Sigmoid colon (tissue), 7 donors: Measurements from ENCODE around the gene MACROD2. TPM values are rescaled to one million over a fixed set of nuclear protein-coding genes. Genes with fewer than 3 reads are reported as not detected.

ENCODE experiments used
- DNase-seq: peaks from one replicate; pipeline ENCODE4 v3.0.0-alpha.2; 2019
- H3K27ac ChIP-seq, 4 donors: fragments of 200-600 bp; sonication (generic); one replicate each; pipeline ENCODE4 v1.5.1; 2016 to 2019; ENCODE audit warnings: mild to moderate bottlenecking in 1 of 4
- H3K27me3 ChIP-seq, 3 donors: fragments of 200-600 bp; sonication (generic); one replicate each; pipeline ENCODE4 v1.5.1; 2019; ENCODE audit warnings: mild to moderate bottlenecking in 1 of 3
- H3K36me3 ChIP-seq, 4 donors: fragments of 200-600 bp; sonication (generic); one replicate each; pipeline ENCODE4 v1.5.1; 2016 to 2019
- H3K4me1 ChIP-seq, 4 donors: fragments of 200-600 bp; sonication (generic); one replicate each; pipeline ENCODE4 v1.5.1; 2017 to 2019
- H3K4me3 ChIP-seq, 4 donors: fragments of 200-600 bp; sonication (generic); one replicate each; pipeline ENCODE4 v1.5.1; 2017 to 2019; ENCODE audit warnings: mild to moderate bottlenecking in 2 of 4, moderate library complexity in 1 of 4
- H3K9me3 ChIP-seq, 4 donors: fragments of 200-600 bp in 3 of 4; sonication (generic) in 3 of 4; one replicate each; pipeline versions ENCODE4 v1.5.1 to v1.6.1; 2013 to 2019
- EP300 ChIP-seq, 4 donors: sonication (generic); formaldehyde crosslinking; IDR thresholded peaks; one replicate each; pipeline ENCODE4 v1.6.1; 2017; ENCODE audit warnings: antibody characterized with exemption in 4 of 4
- POLR2A ChIP-seq, 2 donors: fragments of 450-650 bp; IDR thresholded peaks; one replicate each; pipeline ENCODE4 v1.6.1; 2016; ENCODE audit warnings: antibody characterized with exemption in 2 of 2, mild to moderate bottlenecking in 2 of 2, moderate library complexity in 2 of 2
- POLR2AphosphoS5 ChIP-seq, 4 donors: sonication (generic); formaldehyde crosslinking; IDR thresholded peaks; one replicate each; pipeline ENCODE4 v1.6.1; 2017; ENCODE audit warnings: antibody characterized with exemption in 4 of 4
- whole genome bisulfite sequencing, 2 donors: extraction: QIAGEN DNeasy Blood & Tissue Kit; methylation state at CpG; one replicate each; pipeline ENCODE4 v1.1.7; 2013; 5-methylcytosine and 5-hydroxymethylcytosine counted together
- intact Hi-C: fragments of 100-400 bp; cut with DNase I; formaldehyde crosslinking; loops from one replicate; pipeline ENCODE4 v1.15.1; 2023
- polyA plus RNA-seq, 3 donors: library from polyadenylated mRNA; stranded (reverse); fragments of 200-250 nt; gene quantifications; one replicate each; pipeline ENCODE4 v1.2.3, GENCODE V29; 2013
- total RNA-seq, 4 donors: library from RNA; depleted of rRNA; stranded (reverse); fragments of >200 nt; gene quantifications; one replicate each; pipeline ENCODE4 v1.1.0, GENCODE V29; 2016
- TF ChIP-seq, protein P1 (sequence below), 4 experiments: fragments of 450-650 bp in 3 of 4; fragments of 200-600 bp in 1 of 4; IDR thresholded peaks; one replicate each; pipeline ENCODE4 v1.5.1; 2016 to 2019; ENCODE audit warnings: antibody characterized with exemption in 4 of 4, mild to moderate bottlenecking in 3 of 4, moderate library complexity in 2 of 4
- donor health status: healthy with polysubstance abuse.
- donor health status: Bipolar disorder and iron deficiency.
- donor health status: healthy.

The MACROD2 gene
- total and polyA plus RNA-seq, 7 donors = 1.2 to 22.4 (median 5.8) TPM

GRCh38 chr20:14335052-14335451, 339.7 kb downstream of the MACROD2 start:
- Histone ChIP-seq H3K36me3 (no peaks in the 10 kb centered on the region), H3K9me3 (no peaks in the 10 kb centered on the region), H3K27me3 (no peaks in the 10 kb centered on the region), H3K4me3 (peak overlapping the region; percentile 16 to 58 (median 52)), H3K4me1 (peaks cover 0 to 22% (median 10%) of the 10 kb centered on the region in 4 donors), H3K27ac (peak overlapping the region in 3 of 4 donors; percentile 47 to 84 (median 82))
- intact Hi-C loops = loop anchor here (5.0 to 10.0 kb wide), 2 partner anchors 1320 to 1597 kb away; no protein-coding TSS in a partner anchor
- TF ChIP-seq EP300 (IDR thresholded peaks at IDR 0.05) (no peak), POLR2AphosphoS5 (IDR thresholded peaks at IDR 0.05) (no peak), POLR2A (IDR thresholded peaks at IDR 0.05) (no peak)
- TF ChIP-seq, protein P1, sequence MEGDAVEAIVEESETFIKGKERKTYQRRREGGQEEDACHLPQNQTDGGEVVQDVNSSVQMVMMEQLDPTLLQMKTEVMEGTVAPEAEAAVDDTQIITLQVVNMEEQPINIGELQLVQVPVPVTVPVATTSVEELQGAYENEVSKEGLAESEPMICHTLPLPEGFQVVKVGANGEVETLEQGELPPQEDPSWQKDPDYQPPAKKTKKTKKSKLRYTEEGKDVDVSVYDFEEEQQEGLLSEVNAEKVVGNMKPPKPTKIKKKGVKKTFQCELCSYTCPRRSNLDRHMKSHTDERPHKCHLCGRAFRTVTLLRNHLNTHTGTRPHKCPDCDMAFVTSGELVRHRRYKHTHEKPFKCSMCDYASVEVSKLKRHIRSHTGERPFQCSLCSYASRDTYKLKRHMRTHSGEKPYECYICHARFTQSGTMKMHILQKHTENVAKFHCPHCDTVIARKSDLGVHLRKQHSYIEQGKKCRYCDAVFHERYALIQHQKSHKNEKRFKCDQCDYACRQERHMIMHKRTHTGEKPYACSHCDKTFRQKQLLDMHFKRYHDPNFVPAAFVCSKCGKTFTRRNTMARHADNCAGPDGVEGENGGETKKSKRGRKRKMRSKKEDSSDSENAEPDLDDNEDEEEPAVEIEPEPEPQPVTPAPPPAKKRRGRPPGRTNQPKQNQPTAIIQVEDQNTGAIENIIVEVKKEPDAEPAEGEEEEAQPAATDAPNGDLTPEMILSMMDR (IDR thresholded peaks at IDR 0.05) = no peak
- DNase-seq = no peak

- Histone ChIP-seq H3K9me3 (no peaks in the 10 kb centered on the region), H3K4me3 (peak overlapping the region; percentile 41 to 58 (median 52)), H3K36me3 (no peaks in the 10 kb centered on the region), H3K27me3 (no peaks in the 10 kb centered on the region), H3K4me1 (peaks cover 0 to 22% (median 10%) of the 10 kb centered on the region in 4 donors), H3K27ac (peak overlapping the region; percentile 47 to 84 (median 80))
- WGBS, 2 donors = 25 to 47% methylated on average over 4 of the region's 4 CpGs
- TF ChIP-seq EP300 (IDR thresholded peaks at IDR 0.05) = no peak
- TF ChIP-seq, protein P1 (IDR thresholded peaks at IDR 0.05) = no peak
- intact Hi-C loops = loop anchor here (5.0 to 10.0 kb wide), 2 partner anchors 1318 to 1596 kb away; no protein-coding TSS in a partner anchor
- no peak for DNase-seq
Measured at GRCh38 chr20:14336686-14337085, 341.4 kb downstream of the MACROD2 start.

DNA sequence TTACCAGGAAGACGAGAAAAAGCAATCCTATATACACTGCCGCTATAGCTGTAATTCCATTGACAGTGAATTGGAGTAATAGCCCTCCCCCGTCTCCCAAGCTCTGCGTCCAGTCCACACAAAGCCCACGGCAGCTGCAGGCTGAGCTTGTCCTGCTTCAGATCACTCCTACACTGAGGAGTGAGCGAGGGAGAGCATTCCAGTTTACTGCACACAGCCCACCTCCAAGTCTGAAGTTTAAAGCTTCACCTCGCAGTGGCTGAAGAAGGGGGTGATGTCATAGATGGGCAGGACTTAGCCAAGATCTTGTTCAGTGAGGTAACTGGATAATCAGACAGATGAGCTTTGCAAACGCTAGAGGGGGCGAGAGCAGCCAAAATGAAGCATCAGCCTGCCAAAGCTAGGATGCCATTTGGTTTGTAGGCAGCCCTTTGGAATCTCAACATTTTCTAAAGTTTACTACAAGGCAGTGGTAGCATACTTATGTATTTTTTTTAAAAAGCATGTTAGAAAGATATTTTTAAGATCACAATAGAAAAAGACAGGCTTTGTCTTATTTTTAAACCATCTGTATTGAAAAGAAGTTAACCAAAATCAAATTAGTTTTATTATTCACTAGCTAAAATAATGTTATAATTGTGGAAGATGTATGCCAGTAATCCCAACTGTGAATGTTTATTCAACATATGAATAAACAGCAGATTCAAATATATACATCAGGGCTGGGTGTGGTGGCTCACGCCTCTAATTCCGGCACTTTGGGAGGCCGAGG, 342.3 kb downstream of the MACROD2 start, which contains the start of gene FLRT3:
Gene FLRT3, minus strand, starts transcription at position 213 of the 772 bp plus-strand sequence. CDS start 10,106 bp downstream, outside the sequence.
- Histone ChIP-seq H3K27ac (peak within 1 kb of the TSS; percentile 47 to 84 (median 80)), H3K9me3 (no peaks in the 10 kb centered on the region), H3K4me1 (peaks cover 0 to 18% (median 7%) of the 10 kb centered on the region in 4 donors), H3K36me3 (no peaks in the 10 kb centered on the region), H3K4me3 (peak within 1 kb of the TSS; percentile 41 to 58 (median 52)), H3K27me3 (no peaks in the 10 kb centered on the region)
- TF ChIP-seq EP300 (IDR thresholded peaks at IDR 0.05) = no peak
- peak; percentile 66 to 79 for TF ChIP-seq POLR2A (IDR thresholded peaks at IDR 0.05)
- TF ChIP-seq, protein P1 (IDR thresholded peaks at IDR 0.05) = peak; percentile 47 to 82 (median 70)
- peak; percentile 77 to 97 (median 86) for TF ChIP-seq POLR2AphosphoS5 (IDR thresholded peaks at IDR 0.05)
- intact Hi-C loops = loop anchor here (5.0 to 10.0 kb wide), 2 partner anchors 1317 to 1595 kb away; no protein-coding TSS in a partner anchor
- peak; percentile 88 for DNase-seq
- 23 to 25% methylated on average over 12 of the region's 12 CpGs for WGBS, 2 donors

DNA sequence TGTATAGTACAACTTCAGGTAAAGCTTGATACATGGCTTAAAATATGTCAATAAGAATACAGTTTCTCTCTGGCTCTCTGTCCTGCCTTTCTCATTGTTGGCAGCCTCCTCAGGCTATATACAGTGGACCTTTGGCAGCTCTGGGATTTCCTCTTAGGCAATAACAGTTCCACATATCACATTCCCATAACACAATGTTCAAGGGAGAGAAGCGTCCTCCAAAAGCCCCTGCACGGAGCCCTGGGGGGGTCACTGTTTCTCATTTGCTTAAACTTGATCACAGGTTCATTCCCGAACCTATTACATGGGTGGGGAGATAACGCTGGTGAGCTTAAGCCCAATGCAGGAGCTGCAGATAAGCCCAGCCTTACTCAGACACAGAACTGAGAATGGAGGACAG, 346.5 kb downstream of the MACROD2 start:
- WGBS, 2 donors = 59 to 78% methylated on average over 4 of the region's 4 CpGs
- DNase-seq = no peak
- intact Hi-C loops = loop anchor here (5.0 kb wide), 1 partner anchor 1416 kb away; no protein-coding TSS in a partner anchor
- Histone ChIP-seq H3K36me3 (no peaks in the 10 kb centered on the region), H3K4me3 (no peak overlapping the region), H3K27me3 (no peaks in the 10 kb centered on the region), H3K9me3 (no peaks in the 10 kb centered on the region), H3K4me1 (no peaks in the 10 kb centered on the region), H3K27ac (no peak overlapping the region)
- TF ChIP-seq EP300 (IDR thresholded peaks at IDR 0.05) (no peak), POLR2AphosphoS5 (IDR thresholded peaks at IDR 0.05) (no peak), POLR2A (IDR thresholded peaks at IDR 0.05) (no peak)
- TF ChIP-seq, protein P1 (IDR thresholded peaks at IDR 0.05) = no peak
